SH-SY5Y (cell line): ENCODE data around the gene HNRNPM.

ENCODE experiments used
- GATA2 ChIP-seq: IDR thresholded peaks from 2 replicates; pipeline ENCODE4 v1.6.1; 2011; ENCODE audit warnings: mild to moderate bottlenecking, low read depth, low read length
- GATA3 ChIP-seq: IDR thresholded peaks from 2 replicates; pipeline ENCODE4 v1.6.1; 2011; ENCODE audit warnings: low read depth, mild to moderate bottlenecking, low read length, moderate library complexity

DNA sequence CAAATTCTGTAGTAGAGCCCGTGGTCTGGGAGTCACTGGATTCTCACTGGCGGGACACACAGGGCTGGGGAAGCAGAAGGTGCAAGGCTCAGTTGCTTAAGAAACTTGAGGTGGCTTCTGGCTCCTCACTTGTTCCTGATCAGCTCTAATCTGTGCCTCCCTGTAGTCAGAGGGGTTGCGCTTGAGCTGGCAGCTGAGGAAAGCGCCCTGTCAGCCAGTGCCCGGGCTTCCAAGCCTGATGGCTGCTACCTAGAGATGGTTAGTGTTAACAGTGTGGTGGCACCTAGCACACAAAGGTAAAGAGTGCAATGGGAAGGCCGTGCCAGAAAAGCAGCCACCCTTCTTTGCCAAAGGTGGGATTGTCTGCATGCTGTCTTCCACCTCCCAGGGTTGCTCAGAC, 8.8 kb downstream of the HNRNPM start:
- TF ChIP-seq GATA3 (no peak), GATA2 (no peak)
